KMS-11 (cell line): ENCODE results near the gene SOCS7.

Experiments used
- H2AFZ ChIP-seq: fragments of 200-600 bp; sonication (generic); 2 replicates; pipeline ENCODE4 v1.6.1; 2016; ENCODE audit warnings: antibody characterized with exemption, mixed run types, low read depth
- H3K27ac ChIP-seq: fragments of 200-600 bp; sonication (generic); 2 replicates; pipeline ENCODE4 v1.6.1; 2016; ENCODE audit warnings: mild to moderate bottlenecking, mixed run types
- H3K27me3 ChIP-seq: fragments of 200-600 bp; sonication (generic); 2 replicates; pipeline ENCODE4 v1.6.1; 2017; ENCODE audit warnings: mild to moderate bottlenecking, low read depth, mixed run types, moderate library complexity; ENCODE audit not compliant: insufficient read depth
- H3K36me3 ChIP-seq: fragments of 200-600 bp; sonication (generic); 2 replicates; pipeline ENCODE4 v1.6.1; 2017; ENCODE audit warnings: mild to moderate bottlenecking, mixed run types; ENCODE audit not compliant: insufficient read depth
- H3K4me1 ChIP-seq: fragments of 200-600 bp; sonication (generic); 2 replicates; pipeline ENCODE4 v1.6.1; 2016; ENCODE audit warnings: mild to moderate bottlenecking, low read depth, mixed run types; ENCODE audit not compliant: poor library complexity, severe bottlenecking
- H3K4me2 ChIP-seq: fragments of 200-600 bp; sonication (generic); 2 replicates; pipeline ENCODE4 v1.7.0; 2016; ENCODE audit warnings: mild to moderate bottlenecking, mixed run types
- H3K4me3 ChIP-seq: fragments of 200-600 bp; sonication (generic); IDR thresholded peaks from 2 replicates; pipeline ENCODE4 v1.6.1; 2017; ENCODE audit warnings: low read depth, low read length, mixed read lengths; ENCODE audit not compliant: insufficient read depth
- H3K79me2 ChIP-seq: fragments of 200-600 bp; sonication (generic); 2 replicates; pipeline ENCODE4 v1.6.1; 2016; ENCODE audit warnings: low read depth, mixed run types; ENCODE audit not compliant: insufficient read depth
- H3K9ac ChIP-seq: fragments of 200-600 bp; sonication (generic); 2 replicates; pipeline ENCODE4 v1.6.1; 2016; ENCODE audit warnings: mild to moderate bottlenecking, mixed run types
- H4K20me1 ChIP-seq: fragments of 200-600 bp; sonication (generic); 2 replicates; pipeline ENCODE4 v1.6.1; 2016; ENCODE audit warnings: mild to moderate bottlenecking, mixed run types; ENCODE audit not compliant: insufficient read depth
- CTCF ChIP-seq: fragments of 200-600 bp; sonication (generic); conservative IDR thresholded peaks from 2 replicates; pipeline ENCODE4 v1.6.1; 2017; ENCODE audit warnings: low read depth, mild to moderate bottlenecking, antibody characterized with exemption, low read length, moderate library complexity, mixed read lengths

The SOCS7 gene

GRCh38 chr17:38451840-38452529 is 100.3 kb downstream of the SOCS7 start:
- peaks cover 4% of the 10 kb centered on the region; the same call in 1 of the 2 replicates for H3K79me2 ChIP-seq
- H3K4me2 ChIP-seq, result no peak overlapping the region
- TF ChIP-seq CTCF, result no peak
- H3K27me3 ChIP-seq, result no peaks in the 10 kb centered on the region
- no peak overlapping the region for H3K9ac ChIP-seq
- no peak overlapping the region for H3K4me3 ChIP-seq
- H3K36me3 ChIP-seq, result no peaks in the 10 kb centered on the region
- no peaks in the 10 kb centered on the region for H4K20me1 ChIP-seq
- H3K27ac ChIP-seq, result no peak overlapping the region
- peaks cover 29% of the 10 kb centered on the region for H3K4me1 ChIP-seq
- H2AFZ ChIP-seq, result no peak overlapping the region

- TF ChIP-seq CTCF, result no peak
- H3K27me3 ChIP-seq, result no peaks in the 10 kb centered on the region
- no peak overlapping the region for H3K4me3 ChIP-seq
- H3K79me2 ChIP-seq, result peaks cover 4% of the 10 kb centered on the region; the same call in 1 of the 2 replicates
- no peaks in the 10 kb centered on the region for H3K36me3 ChIP-seq
- peaks cover 29% of the 10 kb centered on the region for H3K4me1 ChIP-seq
- no peak overlapping the region for H3K4me2 ChIP-seq
- H4K20me1 ChIP-seq, result no peaks in the 10 kb centered on the region
- no peak overlapping the region for H3K27ac ChIP-seq
- no peak overlapping the region for H2AFZ ChIP-seq
- no peak overlapping the region for H3K9ac ChIP-seq
Observed at GRCh38 chr17:38452719-38453118, 101.1 kb downstream of the SOCS7 start.

GRCh38 chr17:38453951-38454421 is 102.3 kb downstream of the SOCS7 start:
- TF ChIP-seq CTCF, result no peak
- Histone ChIP-seq H3K4me3 (no peak overlapping the region), H3K27ac (no peak overlapping the region), H3K4me1 (peaks cover 29% of the 10 kb centered on the region), H3K79me2 (peaks cover 4% of the 10 kb centered on the region; the same call in 1 of the 2 replicates), H3K9ac (peak overlapping the region; percentile 14; the same call in 1 of the 2 replicates), H4K20me1 (no peaks in the 10 kb centered on the region), H3K27me3 (no peaks in the 10 kb centered on the region), H3K36me3 (no peaks in the 10 kb centered on the region), H2AFZ (no peak overlapping the region), H3K4me2 (peak overlapping the region; percentile 27; the same call in 1 of the 2 replicates)

DNA sequence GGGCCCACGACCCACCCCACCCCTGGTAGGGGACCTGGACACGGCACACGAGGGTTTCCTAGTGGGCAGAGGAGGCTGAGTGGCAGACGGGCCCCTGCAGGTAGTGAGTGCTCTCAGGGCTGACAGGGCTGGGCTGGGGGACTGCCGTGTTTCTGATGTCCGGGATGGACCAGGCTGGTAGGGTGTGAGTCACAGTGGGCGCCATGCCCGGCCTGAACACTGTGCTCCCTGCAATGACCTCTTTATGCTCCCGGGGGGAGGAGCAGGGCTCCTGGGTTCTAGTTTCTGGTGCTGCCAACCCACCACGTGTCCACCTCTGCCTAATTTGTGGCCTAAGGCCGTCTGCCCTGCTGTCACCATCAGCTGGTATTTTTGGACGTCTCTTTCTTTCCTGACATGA is 102.9 kb downstream of the SOCS7 start:
- peaks cover 4% of the 10 kb centered on the region; the same call in 1 of the 2 replicates for H3K79me2 ChIP-seq
- no peak overlapping the region for H3K4me3 ChIP-seq
- no peak overlapping the region for H2AFZ ChIP-seq
- no peak for TF ChIP-seq CTCF
- no peaks in the 10 kb centered on the region for H4K20me1 ChIP-seq
- H3K4me2 ChIP-seq, result peak overlapping the region; percentile 27; the same call in 1 of the 2 replicates
- H3K4me1 ChIP-seq, result peaks cover 29% of the 10 kb centered on the region
- H3K27ac ChIP-seq, result peak overlapping the region; percentile 29; the same call in 1 of the 2 replicates
- H3K9ac ChIP-seq, result peak overlapping the region; percentile 14; the same call in 1 of the 2 replicates
- H3K36me3 ChIP-seq, result no peaks in the 10 kb centered on the region
- no peaks in the 10 kb centered on the region for H3K27me3 ChIP-seq
